Liver (tissue), 2 donors: Measurements from ENCODE around the gene CD300LG.

Source experiments
- HNF4G ChIP-seq: IDR thresholded peaks from 2 replicates; pipeline ENCODE4 v1.6.1; 2016; ENCODE audit warnings: antibody characterized with exemption
- JUND ChIP-seq, 2 donors: IDR thresholded peaks; 2 replicates each; pipeline ENCODE4 v1.6.1; 2016; ENCODE audit warnings: antibody characterized with exemption in 2 of 2
- RAD21 ChIP-seq, 2 donors: IDR thresholded peaks; 2 replicates each; pipeline ENCODE4 v1.6.1; 2016; ENCODE audit warnings: antibody characterized with exemption in 2 of 2, mild to moderate bottlenecking in 2 of 2
- SP1 ChIP-seq: IDR thresholded peaks from 2 replicates; pipeline ENCODE4 v1.6.1; 2018; ENCODE audit warnings: antibody characterized with exemption, mild to moderate bottlenecking
- TAF1 ChIP-seq: conservative IDR thresholded peaks from 2 replicates; pipeline ENCODE4 v1.6.1; 2016; ENCODE audit warnings: antibody characterized with exemption, mild to moderate bottlenecking
- TF ChIP-seq, protein P1 (sequence below): IDR thresholded peaks from 2 replicates; pipeline ENCODE4 v1.6.1; 2016; ENCODE audit warnings: antibody characterized with exemption
- donor health status: healthy.

DNA sequence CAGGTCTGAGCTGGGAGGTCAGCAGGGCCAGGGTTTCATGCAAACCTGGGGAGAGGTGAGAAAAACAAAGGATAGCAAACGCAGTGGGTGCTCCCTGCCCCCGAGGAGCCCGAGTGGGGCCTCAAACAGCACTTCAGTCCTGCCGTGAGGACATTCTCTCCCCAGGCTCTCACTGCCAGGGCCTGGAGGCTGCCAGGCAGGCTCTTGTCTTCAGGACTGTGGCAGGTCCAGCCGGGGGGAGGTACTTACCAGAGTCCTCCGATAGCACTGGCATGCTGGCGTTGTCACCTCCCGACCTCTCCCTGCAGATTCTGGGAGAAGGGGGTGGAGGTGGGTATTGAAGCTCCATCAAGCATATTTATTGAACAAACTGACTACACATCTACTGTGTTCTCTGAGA, 15.3 kb upstream of the CD300LG start:
- no peak for TF ChIP-seq HNF4G
- TF ChIP-seq RAD21 (IDR thresholded peaks at IDR 0.05) = no peak
- no peak for TF ChIP-seq SP1
- no peak for TF ChIP-seq JUND (IDR thresholded peaks at IDR 0.05)
- no peak for TF ChIP-seq TAF1
- TF ChIP-seq, protein P1, sequence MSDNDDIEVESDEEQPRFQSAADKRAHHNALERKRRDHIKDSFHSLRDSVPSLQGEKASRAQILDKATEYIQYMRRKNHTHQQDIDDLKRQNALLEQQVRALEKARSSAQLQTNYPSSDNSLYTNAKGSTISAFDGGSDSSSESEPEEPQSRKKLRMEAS = no peak
